Stimulated activated CD4-positive, alpha-beta T cell treated with anti-CD3 and anti-CD28 coated beads, TNF-alpha, amount 100 ng/mL, for 4 hours (primary cell): Measurements from ENCODE around the gene SNRNP25.

Source experiments
- DNase-seq, 3 experiments: peaks; one replicate each; pipeline ENCODE4 v3.0.0-alpha.2; 2020; ENCODE audit warnings: low read depth in 3 of 3

The SNRNP25 gene

GRCh38 chr16:101586-101985 lies 48.0 kb downstream of the SNRNP25 start:
- no peak for DNase-seq

GRCh38 chr16:102060-102855 lies 48.6 kb downstream of the SNRNP25 start:
- no peak for DNase-seq

DNA sequence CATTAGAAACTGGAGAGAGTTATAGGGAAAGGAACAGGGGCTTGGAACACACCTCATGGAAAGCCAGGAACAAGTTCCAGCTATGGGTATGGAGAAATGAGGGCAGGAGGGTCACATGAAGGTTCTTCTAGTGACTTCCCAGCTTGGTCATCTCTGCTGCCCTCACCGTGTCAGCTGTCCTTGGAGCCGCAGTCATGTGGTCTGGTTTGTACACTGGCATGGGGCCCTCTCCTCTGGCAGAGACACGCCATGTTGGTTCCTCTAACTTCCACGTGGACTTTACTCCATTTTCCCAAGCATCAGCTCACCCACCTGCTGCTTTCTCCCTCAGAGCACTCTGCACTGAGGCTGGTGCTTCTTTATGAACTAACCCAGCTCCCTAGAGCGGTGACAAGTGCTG lies 50.7 kb downstream of the SNRNP25 start:
- no peak for DNase-seq

GRCh38 chr16:104928-105327 lies 51.3 kb downstream of the SNRNP25 start:
- no peak for DNase-seq

GRCh38 chr16:105521-105920 lies 51.9 kb downstream of the SNRNP25 start:
- no peak for DNase-seq

DNA sequence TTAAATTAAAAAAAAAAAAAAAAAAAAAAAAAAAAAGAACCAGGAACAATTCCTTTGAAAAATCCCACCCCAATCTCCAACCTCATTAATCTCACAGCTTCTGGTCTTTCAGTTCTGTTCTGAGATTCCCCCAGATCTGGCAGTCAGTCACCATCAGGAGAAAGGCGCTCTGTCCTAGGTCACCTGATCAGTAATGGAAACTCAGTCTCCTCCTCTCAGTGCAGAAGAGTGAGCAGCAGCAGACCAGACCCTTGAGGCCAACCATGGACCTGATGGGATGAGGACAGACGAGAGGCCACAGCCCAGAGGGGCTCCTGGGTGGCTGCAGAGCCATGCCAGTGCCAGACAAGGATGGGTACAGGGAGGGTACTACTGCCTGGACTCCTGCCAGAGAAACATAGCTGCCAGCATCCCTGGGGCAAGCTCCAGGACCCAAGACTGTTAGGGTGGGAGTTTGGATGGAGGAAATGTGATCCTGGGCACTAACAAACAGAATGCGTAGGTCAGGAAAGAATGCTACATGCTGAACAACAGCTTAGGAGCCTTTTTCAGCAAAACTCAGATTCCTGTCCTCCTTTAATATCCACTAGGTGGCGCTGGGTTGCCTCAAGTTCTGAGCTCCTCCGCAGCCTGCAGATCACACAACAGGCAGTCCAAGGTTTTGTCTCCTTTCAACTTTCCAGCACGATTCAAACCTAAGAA lies 53.1 kb downstream of the SNRNP25 start:
- peak in 1 of 3 experiments; percentile 27 for DNase-seq
